Spleen (tissue), 7 donors: ENCODE measurements around the gene GDPGP1.
"Not testable (repeated sequence)": the region's sequence is repeated elsewhere in the genome, so short reads cannot be mapped to it uniquely, and the experiment has no call there.

Source experiments
- POLR2A ChIP-seq, 3 donors: fragments of 450-650 bp; IDR thresholded peaks; one replicate each; pipeline ENCODE4 v1.5.1; 2017; ENCODE audit warnings: antibody characterized with exemption in 3 of 3, mild to moderate bottlenecking in 1 of 3
- POLR2AphosphoS5 ChIP-seq, 3 donors: sonication (generic); formaldehyde crosslinking; IDR thresholded peaks; one replicate each; pipeline ENCODE4 v1.5.1; 2017; ENCODE audit warnings: antibody characterized with exemption in 3 of 3
- TF ChIP-seq, protein P1 (sequence below), 11 experiments: fragments of 200-600 bp in 7 of 11; fragments of 450-650 bp in 4 of 11; sonication (generic) in 4 of 11; IDR thresholded peaks in 8 of 11; conservative IDR thresholded peaks in 3 of 11; 1 replicate in 7 of 11; 2 replicates in 4 of 11; pipeline versions ENCODE4 v1.4.0 to v1.8.0; 2016 to 2021; ENCODE audit warnings: antibody characterized with exemption in 11 of 11, inconsistent platforms in 4 of 11, mild to moderate bottlenecking in 1 of 11
- donor health status: DM: no; HTN: no; CAD: no; lungs with moderate emphysema.
- donor health status: DM: no; HTN: no; CAD: no.
- donor health status: DM: no; HTN: no; CAD: no.

GRCh38 chr15:90260731-90261130 lies 26.7 kb downstream of the GDPGP1 start:
- not testable (repeated sequence) for TF ChIP-seq POLR2A (IDR thresholded peaks at IDR 0.05)
- TF ChIP-seq, protein P1, sequence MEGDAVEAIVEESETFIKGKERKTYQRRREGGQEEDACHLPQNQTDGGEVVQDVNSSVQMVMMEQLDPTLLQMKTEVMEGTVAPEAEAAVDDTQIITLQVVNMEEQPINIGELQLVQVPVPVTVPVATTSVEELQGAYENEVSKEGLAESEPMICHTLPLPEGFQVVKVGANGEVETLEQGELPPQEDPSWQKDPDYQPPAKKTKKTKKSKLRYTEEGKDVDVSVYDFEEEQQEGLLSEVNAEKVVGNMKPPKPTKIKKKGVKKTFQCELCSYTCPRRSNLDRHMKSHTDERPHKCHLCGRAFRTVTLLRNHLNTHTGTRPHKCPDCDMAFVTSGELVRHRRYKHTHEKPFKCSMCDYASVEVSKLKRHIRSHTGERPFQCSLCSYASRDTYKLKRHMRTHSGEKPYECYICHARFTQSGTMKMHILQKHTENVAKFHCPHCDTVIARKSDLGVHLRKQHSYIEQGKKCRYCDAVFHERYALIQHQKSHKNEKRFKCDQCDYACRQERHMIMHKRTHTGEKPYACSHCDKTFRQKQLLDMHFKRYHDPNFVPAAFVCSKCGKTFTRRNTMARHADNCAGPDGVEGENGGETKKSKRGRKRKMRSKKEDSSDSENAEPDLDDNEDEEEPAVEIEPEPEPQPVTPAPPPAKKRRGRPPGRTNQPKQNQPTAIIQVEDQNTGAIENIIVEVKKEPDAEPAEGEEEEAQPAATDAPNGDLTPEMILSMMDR (IDR thresholded peaks at IDR 0.05 in 8 of 11, conservative IDR thresholded peaks at IDR 0.05 in 3 of 11): not testable (repeated sequence)
- peak in 1 of 3 donors; percentile 28 for TF ChIP-seq POLR2AphosphoS5 (IDR thresholded peaks at IDR 0.05)
